Kidney (tissue), 14 donors: ENCODE results near the gene ITPR1. TPM values are rescaled to one million over a fixed set of nuclear protein-coding genes. Genes with fewer than 3 reads are reported as not detected.
A peak's percentile ranks its signal among the peaks of the same experiment; 100 is the strongest.

Experiments
- DNase-seq, 5 donors: peaks; one replicate each; pipeline ENCODE4 v3.0.0-alpha.2; 2013 to 2020
- FAIRE-seq: peaks from 2 replicates; lab custom pipeline; 2012; peaks lifted over from hg19 to GRCh38; lab: Jason Lieb, UNC
- H3K27ac ChIP-seq, 2 donors: one replicate each; pipeline ENCODE4 v1.7.0; 2013; ENCODE audit warnings: low read depth in 2 of 2, low read length in 2 of 2, inconsistent platforms in 1 of 2
- H3K27me3 ChIP-seq: one replicate; pipeline ENCODE4 v1.7.1; 2013; ENCODE audit warnings: low read length, inconsistent platforms; ENCODE audit not compliant: control insufficient read depth, insufficient read depth
- H3K36me3 ChIP-seq, 3 donors: one replicate each; pipeline versions ENCODE4 v1.7.0 to v1.7.1; 2013; ENCODE audit warnings: low read length in 3 of 3, control low read depth in 1 of 3, inconsistent platforms in 1 of 3; ENCODE audit not compliant: insufficient read depth in 3 of 3, control insufficient read depth in 2 of 3
- H3K4me1 ChIP-seq, 3 donors: one replicate each; pipeline versions ENCODE4 v1.7.0 to v1.7.1; 2013; ENCODE audit warnings: low read length in 3 of 3, inconsistent platforms in 1 of 3, low read depth in 1 of 3; ENCODE audit not compliant: control insufficient read depth in 2 of 3, insufficient read depth in 2 of 3
- H3K4me3 ChIP-seq, 3 donors: one replicate each; pipeline versions ENCODE4 v1.7.0 to v1.8.1; 2013; ENCODE audit warnings: low read length in 3 of 3, control low read depth in 1 of 3, inconsistent platforms in 1 of 3
- H3K9ac ChIP-seq, 3 donors: one replicate each; pipeline versions ENCODE4 v1.7.0 to v1.7.1; 2013; ENCODE audit warnings: low read length in 3 of 3, control low read depth in 1 of 3, inconsistent platforms in 1 of 3
- H3K9me3 ChIP-seq, 3 donors: one replicate each; pipeline versions ENCODE4 v1.7.0 to v1.7.1; 2013; ENCODE audit warnings: low read length in 3 of 3, control low read depth in 1 of 3, inconsistent platforms in 1 of 3; ENCODE audit not compliant: control insufficient read depth in 2 of 3, insufficient read depth in 1 of 3
- intact Hi-C: fragments of 100-400 bp; cut with DNase I; formaldehyde crosslinking; loops from one replicate; pipeline ENCODE4 v1.11.1; 2022
- polyA plus RNA-seq: library from polyadenylated mRNA; stranded (reverse); fragments of 350-450 nt; fragmentation: Illumina TruSeq; extraction: RNeasy Lipid Tissue Mini Kit (QIAGEN cat#74804); gene quantifications from one replicate; pipeline ENCODE4 v1.2.3, GENCODE V29; 2014; ENCODE audit warnings: low read depth, low replicate concordance; ENCODE audit not compliant: insufficient read depth
- total RNA-seq: library from RNA; stranded (reverse); fragmentation: NEBNext Ultra II Directional; extraction: Animal tissue kit (Norgen Biotek cat#: 25700); gene quantifications from one replicate; pipeline ENCODE4 v1.2.1, GENCODE V29; 2021
- TF ChIP-seq, protein P1 (sequence below): IDR thresholded peaks from 3 replicates; pipeline ENCODE4 v1.5.1; 2012; ENCODE audit warnings: mild to moderate bottlenecking, moderate library complexity, borderline replicate concordance; ENCODE audit not compliant: insufficient read depth; ENCODE audit errors: extremely low read depth
- donor health status: control.
- donor health status: control.
- donor health status: control.
- donor health status: control.
- donor health status: control.
- donor health status: DM: yes; HTN: yes; CAD: no.
- donor health status: Normal renal cell carcinoma (clear cell type).

The ITPR1 gene
- total and polyA plus RNA-seq, 2 donors from 2014 or later = 30.2 to 81.2 TPM

DNA sequence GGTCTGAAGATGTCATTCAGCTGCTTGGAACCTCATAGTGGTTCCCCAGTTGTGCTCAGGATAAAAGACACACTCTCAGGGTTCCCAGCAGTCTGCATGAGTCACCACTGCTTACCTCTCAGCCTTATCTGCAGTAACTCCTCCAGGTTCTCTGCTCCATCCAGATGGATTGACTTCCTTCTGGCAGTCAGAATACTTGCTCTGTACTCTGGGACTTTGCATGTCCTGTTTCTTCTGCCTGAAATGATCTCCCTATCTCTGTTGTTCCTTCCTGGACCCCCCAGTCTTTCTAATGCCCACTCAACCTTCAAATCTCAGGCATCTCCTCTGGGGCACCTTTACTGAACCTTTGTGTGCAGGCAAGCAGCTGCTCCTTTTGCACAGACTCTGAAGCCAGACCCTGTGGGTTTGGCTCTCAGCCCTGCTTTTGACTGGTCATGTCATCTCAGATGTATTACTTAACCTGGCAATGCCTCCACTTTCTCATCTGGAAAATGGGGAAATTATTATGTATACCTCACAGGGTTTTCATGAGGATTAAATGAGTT lies 38.4 kb downstream of the ITPR1 start:
- Histone ChIP-seq H3K27ac (no peak overlapping the region), H3K4me3 (no peak overlapping the region), H3K9me3 (no peaks in the 10 kb centered on the region), H3K4me1 (peaks cover 7 to 31% (median 30%) of the 10 kb centered on the region in 3 donors), H3K36me3 (no peaks in the 10 kb centered on the region), H3K27me3 (no peaks in the 10 kb centered on the region), H3K9ac (no peak overlapping the region)
- intact Hi-C loops = no loop called here
- DNase-seq (no peak), FAIRE-seq (no peak)
- TF ChIP-seq, protein P1, sequence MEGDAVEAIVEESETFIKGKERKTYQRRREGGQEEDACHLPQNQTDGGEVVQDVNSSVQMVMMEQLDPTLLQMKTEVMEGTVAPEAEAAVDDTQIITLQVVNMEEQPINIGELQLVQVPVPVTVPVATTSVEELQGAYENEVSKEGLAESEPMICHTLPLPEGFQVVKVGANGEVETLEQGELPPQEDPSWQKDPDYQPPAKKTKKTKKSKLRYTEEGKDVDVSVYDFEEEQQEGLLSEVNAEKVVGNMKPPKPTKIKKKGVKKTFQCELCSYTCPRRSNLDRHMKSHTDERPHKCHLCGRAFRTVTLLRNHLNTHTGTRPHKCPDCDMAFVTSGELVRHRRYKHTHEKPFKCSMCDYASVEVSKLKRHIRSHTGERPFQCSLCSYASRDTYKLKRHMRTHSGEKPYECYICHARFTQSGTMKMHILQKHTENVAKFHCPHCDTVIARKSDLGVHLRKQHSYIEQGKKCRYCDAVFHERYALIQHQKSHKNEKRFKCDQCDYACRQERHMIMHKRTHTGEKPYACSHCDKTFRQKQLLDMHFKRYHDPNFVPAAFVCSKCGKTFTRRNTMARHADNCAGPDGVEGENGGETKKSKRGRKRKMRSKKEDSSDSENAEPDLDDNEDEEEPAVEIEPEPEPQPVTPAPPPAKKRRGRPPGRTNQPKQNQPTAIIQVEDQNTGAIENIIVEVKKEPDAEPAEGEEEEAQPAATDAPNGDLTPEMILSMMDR = no peak

DNA sequence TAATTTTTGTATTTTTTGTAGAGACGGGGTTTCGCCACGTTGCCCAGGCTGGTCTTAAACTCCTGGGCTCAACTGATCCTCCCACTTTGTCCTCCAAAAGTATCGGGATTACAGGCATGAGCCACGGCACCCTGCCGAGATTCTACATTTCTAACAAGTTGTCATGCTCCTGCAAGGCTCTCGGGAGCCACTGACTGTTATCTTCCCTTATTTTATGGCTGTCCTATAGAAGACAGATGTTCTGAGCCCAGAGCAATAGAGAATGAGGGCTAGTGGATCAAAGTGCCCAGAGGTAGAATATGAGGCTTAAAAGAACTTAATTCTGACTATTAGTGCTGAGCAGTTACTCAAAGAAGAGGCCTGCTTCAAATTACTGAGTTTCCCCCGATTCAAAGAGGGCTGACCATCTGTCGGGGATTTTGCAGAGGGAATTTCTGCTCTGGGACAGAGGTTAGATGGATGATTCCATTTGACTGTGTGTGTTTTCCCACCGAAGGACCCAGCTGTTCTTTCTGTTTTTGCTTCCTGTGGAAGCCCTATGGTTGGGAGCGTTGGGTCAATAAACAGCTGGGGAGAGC lies 39.5 kb downstream of the ITPR1 start:
- Histone ChIP-seq H3K27me3 (no peaks in the 10 kb centered on the region), H3K9ac (no peak overlapping the region), H3K36me3 (no peaks in the 10 kb centered on the region), H3K9me3 (peaks cover 0 to 4% (median 0%) of the 10 kb centered on the region in 3 donors), H3K4me1 (peaks cover 7 to 38% (median 33%) of the 10 kb centered on the region in 3 donors), H3K27ac (no peak overlapping the region), H3K4me3 (no peak overlapping the region)
- DNase-seq = peak in 1 of 5 donors; percentile 38
- no peak for FAIRE-seq
- intact Hi-C loops = no loop called here
- TF ChIP-seq, protein P1 = no peak

DNA sequence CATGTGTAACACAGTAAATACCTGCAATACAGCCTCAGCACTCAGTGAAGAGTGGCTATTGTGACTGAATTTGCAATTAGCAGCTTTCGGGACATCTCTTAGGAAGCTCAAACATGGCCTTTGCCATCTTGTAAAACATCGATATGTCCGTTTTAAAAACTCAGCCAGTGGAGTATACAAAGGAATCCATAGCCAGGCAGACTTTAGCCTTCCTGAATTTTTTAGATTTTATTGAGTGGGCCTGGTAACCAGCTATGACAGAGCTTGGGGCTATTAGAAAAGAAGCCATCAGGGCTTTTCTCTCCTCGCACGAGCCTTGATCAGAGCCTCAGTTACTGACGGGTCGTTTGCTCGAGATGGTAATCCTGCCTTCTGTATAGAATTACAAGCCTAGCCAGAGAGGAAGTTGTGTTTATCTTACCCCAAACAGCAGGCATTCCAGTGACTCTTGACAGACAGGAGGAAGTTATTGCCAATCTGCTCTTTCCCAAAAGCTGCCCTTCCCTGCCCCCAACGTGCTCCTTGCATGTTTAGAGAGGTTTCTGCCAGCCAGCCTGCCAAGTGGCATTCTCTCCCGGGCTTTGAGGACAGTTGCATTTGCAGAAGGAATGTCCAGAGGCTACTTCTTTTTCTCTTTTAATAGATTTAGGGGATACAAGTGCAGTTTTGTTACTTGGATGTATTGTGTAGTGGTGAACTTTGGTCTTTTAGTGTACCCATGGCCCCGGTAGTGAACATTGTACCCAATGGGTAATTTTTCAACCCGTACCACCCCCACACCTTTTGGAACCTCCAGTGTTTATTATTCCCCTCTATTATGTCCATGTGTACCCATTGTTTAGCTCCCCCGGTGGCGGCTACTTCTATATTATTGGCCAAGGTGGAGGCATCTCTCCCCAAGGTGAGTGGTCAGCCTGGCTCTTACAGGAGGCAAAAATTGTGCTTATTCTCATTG lies 40.6 kb downstream of the ITPR1 start:
- peak overlapping the region in 2 of 3 donors; percentile 42 for H3K4me3 ChIP-seq
- DNase-seq (peak in 3 of 5 donors; percentile 42 to 71 (median 69)), FAIRE-seq (no peak)
- peaks cover 7 to 38% (median 25%) of the 10 kb centered on the region in 3 donors for H3K4me1 ChIP-seq
- peak overlapping the region in 1 of 3 donors; percentile 52 for H3K9ac ChIP-seq
- H3K36me3 ChIP-seq = no peaks in the 10 kb centered on the region
- peak overlapping the region; percentile 47 to 76 for H3K27ac ChIP-seq
- peaks cover 0 to 5% (median 2%) of the 10 kb centered on the region in 3 donors for H3K9me3 ChIP-seq
- TF ChIP-seq, protein P1 = no peak
- intact Hi-C loops = no loop called here
- no peaks in the 10 kb centered on the region for H3K27me3 ChIP-seq
